C4-2B (cell line): ENCODE data around the gene CCN5.
A peak's percentile ranks its signal among the peaks of the same experiment; 100 is the strongest.

Experiments
- H3K27ac ChIP-seq: fragments of 450-650 bp; 2 replicates; pipeline ENCODE4 v1.5.1; 2017
- ZFX ChIP-seq: fragments of 450-650 bp; IDR thresholded peaks from 2 replicates; pipeline ENCODE4 v1.6.1; 2017
- TF ChIP-seq, protein P1 (sequence below): fragments of 450-650 bp; conservative IDR thresholded peaks from 2 replicates; pipeline ENCODE4 v1.5.1; 2017; ENCODE audit warnings: mild to moderate bottlenecking

The CCN5 gene

DNA sequence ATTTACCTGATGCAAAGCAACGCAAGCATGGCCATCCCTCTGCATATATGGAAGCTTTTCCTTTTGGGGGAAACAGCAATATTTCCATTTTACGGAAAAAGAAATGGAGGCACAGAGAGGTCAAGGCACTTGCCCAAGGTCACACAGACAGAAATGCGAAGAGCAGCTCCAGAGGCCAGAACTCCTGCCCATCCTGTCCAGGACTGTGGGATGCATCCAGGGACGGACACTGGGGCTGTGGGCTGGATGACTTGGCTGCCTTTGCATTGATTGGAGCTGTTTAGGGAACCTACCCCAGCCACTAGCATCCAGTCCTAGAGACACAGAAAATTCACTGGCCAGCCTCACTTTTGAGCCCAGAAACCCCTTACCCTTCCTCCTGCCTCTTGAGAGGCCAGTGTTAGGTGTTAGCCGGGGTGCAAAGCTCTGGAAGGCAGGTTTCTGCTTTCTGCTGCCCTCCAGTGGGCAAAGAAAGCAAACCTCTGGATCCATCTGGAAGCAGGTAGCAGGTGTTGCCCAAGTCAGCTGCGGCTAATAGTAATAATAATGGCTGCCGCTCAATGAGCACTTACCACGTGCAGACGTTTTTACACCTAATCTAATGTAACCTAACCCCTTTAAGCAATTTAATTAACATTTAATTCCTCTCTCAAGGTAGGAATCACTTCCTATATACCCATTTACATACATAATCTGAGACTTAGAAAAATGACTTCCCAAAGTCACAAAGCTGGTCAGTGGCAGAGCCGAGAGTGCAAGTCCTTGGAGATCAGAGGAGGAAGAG, 31.7 kb upstream of the CCN5 start:
- H3K27ac ChIP-seq: no peak overlapping the region
- TF ChIP-seq, protein P1, sequence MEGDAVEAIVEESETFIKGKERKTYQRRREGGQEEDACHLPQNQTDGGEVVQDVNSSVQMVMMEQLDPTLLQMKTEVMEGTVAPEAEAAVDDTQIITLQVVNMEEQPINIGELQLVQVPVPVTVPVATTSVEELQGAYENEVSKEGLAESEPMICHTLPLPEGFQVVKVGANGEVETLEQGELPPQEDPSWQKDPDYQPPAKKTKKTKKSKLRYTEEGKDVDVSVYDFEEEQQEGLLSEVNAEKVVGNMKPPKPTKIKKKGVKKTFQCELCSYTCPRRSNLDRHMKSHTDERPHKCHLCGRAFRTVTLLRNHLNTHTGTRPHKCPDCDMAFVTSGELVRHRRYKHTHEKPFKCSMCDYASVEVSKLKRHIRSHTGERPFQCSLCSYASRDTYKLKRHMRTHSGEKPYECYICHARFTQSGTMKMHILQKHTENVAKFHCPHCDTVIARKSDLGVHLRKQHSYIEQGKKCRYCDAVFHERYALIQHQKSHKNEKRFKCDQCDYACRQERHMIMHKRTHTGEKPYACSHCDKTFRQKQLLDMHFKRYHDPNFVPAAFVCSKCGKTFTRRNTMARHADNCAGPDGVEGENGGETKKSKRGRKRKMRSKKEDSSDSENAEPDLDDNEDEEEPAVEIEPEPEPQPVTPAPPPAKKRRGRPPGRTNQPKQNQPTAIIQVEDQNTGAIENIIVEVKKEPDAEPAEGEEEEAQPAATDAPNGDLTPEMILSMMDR: peak; percentile 87
- TF ChIP-seq ZFX: no peak

DNA sequence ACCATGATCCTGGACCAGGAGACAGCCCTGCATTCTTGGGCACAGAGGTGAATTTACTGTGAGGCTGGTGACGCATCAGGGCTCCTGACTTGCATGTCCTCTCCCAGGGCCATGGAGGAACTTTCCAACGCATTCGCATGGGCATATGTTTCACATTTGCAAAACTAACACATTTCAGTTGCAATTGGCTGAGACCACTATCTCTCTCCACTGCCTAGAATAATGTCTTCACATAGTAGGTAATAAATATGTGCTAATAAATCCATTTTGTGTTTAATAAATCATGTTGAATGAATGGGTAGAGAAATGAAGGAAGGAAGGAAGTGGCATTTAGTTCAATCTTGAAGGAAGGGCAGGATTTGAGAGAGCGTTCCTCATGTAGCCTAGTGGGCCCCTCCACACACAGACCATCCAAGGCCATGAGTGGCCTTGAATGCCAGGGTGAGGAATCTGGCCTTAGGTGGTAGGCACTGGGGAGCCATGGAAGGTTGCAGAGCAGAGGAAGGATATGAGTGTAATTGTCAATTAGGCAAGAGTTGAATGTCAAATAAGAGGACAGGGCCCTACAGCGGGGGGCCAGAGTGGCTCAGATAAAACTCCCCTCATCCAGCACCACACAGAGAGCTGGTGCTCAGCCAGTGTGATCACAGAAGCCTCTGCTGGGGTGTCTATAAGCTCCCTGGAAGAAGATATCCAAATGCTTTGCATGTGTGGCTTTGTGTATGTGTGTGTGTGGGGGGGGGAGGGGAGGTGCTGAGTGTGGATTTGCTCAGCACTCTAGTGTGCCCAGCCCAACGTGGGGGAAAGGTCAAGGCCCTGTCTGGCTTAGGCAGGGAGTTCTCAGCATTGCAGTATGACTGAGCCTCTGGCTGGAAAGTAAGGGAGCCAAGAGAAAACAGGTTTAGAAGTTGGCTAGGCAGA, 30.9 kb upstream of the CCN5 start:
- no peak overlapping the region for H3K27ac ChIP-seq
- no peak for TF ChIP-seq ZFX
- TF ChIP-seq, protein P1: no peak

DNA sequence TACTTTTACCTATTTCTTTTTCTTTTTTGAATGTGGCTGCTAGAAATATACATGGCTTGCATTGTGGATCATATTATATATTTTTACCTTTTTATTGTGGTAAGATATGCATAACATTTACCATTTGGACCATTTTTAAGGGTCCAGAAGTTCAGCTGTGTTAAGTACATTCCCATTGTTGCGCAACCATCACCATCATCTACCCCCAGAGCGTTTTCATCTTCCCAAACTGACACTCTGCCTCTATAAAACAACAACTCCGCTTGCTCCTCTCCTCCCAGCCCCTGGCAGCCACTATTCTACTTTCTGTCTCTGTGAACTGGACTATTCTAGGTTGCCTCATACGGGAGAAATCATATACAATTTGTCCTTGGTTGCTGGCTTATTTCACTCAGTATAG, 28.2 kb upstream of the CCN5 start:
- TF ChIP-seq, protein P1: no peak
- TF ChIP-seq ZFX: no peak
- no peak overlapping the region for H3K27ac ChIP-seq

DNA sequence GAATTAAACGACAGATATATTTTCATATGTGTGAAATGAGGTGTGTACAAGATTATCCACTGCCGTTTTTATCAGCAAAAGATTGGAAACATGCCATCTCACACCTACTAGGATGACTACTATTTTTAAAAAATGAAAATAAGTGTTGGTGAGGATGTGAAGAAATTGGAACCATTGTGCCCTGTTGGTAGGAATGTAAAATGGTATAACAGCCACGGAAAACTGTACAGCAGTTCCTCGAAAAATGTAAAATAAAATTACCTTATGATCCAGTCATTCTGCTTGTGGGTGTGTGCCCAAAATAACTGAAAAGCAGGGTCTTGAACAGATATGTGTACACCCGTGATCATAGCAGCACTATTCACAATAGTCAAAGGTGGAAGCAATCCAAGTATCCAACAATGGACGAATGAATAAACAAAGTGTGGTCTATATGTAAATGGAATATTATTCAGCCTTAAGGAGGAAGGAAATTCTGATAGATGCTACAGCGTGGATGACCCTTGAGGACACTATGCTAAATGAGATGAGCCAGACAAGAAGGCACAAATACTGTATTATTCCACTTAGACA, 27.0 kb upstream of the CCN5 start:
- TF ChIP-seq ZFX: no peak
- TF ChIP-seq, protein P1: no peak
- no peak overlapping the region for H3K27ac ChIP-seq

DNA sequence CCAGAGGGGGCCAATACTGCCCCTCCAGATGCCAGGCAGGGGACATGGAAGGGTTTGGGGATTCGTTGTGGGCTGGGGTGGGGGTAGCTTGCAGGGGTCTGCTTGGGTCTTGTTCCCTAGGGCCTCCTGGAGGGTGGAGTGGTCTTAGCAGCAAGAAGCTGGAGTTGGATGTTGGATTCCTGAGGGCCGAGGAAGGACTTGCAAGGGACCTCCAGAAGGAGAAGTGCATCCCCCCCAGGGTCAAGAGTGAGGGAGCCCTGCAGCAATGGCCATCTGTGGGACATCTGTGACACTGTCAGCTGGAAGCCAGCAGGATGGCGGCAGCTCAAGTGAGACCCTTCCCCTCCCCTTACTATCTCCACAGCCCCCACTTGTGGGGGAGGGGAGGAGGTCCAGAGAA, 25.4 kb upstream of the CCN5 start:
- no peak overlapping the region for H3K27ac ChIP-seq
- no peak for TF ChIP-seq ZFX
- TF ChIP-seq, protein P1: no peak

DNA sequence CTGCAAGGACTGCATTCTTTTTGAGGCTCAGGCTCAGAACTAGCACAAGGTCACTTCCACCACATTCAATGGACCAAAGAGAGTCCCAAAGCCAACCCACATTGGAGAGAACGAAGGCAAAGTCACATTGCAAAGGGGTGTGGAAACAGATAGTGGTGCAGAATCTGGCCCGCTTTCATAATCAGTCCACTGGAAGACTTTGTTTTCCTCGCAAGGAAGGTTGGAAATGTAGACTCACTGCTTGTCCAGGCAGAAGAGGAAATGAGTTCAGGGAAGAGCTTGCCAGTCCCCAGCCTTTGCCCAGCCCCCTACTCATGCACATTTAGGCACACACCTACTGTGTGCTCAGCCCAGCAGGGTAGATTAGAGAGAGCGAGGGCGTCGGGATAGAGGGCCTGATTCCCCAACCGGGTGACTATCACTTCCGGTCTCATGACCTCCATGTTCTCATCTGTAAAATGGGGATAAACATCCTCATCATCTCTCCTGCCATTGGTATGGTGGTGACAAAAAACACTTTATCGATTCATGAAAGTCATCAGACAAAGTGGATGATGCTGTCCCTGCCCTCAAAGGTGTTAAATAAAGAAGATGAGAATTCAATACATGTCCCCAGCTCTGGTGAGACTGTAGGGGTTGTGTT, 24.3 kb upstream of the CCN5 start:
- H3K27ac ChIP-seq: no peak overlapping the region
- TF ChIP-seq, protein P1: no peak
- no peak for TF ChIP-seq ZFX
